K562 (cell line): ENCODE measurements around the gene CHTOP. TPM values are rescaled to one million over a fixed set of nuclear protein-coding genes. Genes with fewer than 3 reads are reported as not detected.
A peak's percentile ranks its signal among the peaks of the same experiment; 100 is the strongest.

Experiments
- ATAC-seq: fragments of 200-7000 bp; cut with Tn5 transposase; 3 replicates; pipeline ENCODE4 v1.9.1; 2020; ENCODE audit warnings: moderate library complexity
- BruUV-seq: library from RNA; stranded (reverse); fragments of 400-500 nt; replicated peaks from 2 replicates; lab custom pipeline; 2021; lab: Mats Ljungman, UMichigan
- CTCF ChIA-PET: fragments of 300-600 bp; formaldehyde crosslinking; extraction: SDS; loops from one replicate; lab custom pipeline; 2021; ENCODE audit warnings: low intra/inter-chr PET ratio; lab: Yijun Ruan, JAX
- POLR2A ChIA-PET: fragments of 300-600, 350-650 bp; sonication (Branson Sonifier 250); formaldehyde crosslinking; extraction: SDS; loops from one replicate; lab custom pipeline; 2021; ENCODE audit warnings: antibody characterized with exemption, inconsistent platforms; lab: Yijun Ruan, JAX
- DNase-seq, 4 experiments: peaks; one replicate each; pipeline versions ENCODE4 v3.0.0 to v3.0.0-alpha.2; 2011 to 2018; ENCODE audit warnings: low spot score in 3 of 4, mixed read lengths in 3 of 4; ENCODE audit errors: extremely low read depth in 1 of 4
- FAIRE-seq: peaks from 2 replicates; lab custom pipeline; 2011; peaks lifted over from hg19 to GRCh38; lab: Jason Lieb, UNC
- H2AFZ ChIP-seq: 2 replicates; pipeline ENCODE4 v1.6.0; 2011; ENCODE audit warnings: low read depth, low read length, control low read depth, inconsistent platforms
- H3K27ac ChIP-seq: fragments of 200-600 bp; 3 replicates; pipeline ENCODE4 v1.8.0; 2011; ENCODE audit warnings: low read depth, mild to moderate bottlenecking, control low read depth, inconsistent platforms, low read length, moderate library complexity, mixed read lengths; ENCODE audit errors: extremely low read depth
- H3K27me3 ChIP-seq, 2 experiments: fragments of 300-600 bp in 1 of 2; 2 replicates in 1 of 2; 3 replicates in 1 of 2; pipeline versions ENCODE4 v1.6.0 to v1.8.0; 2011; ENCODE audit warnings: inconsistent platforms in 2 of 2, low read length in 2 of 2, mild to moderate bottlenecking in 1 of 2, mixed read lengths in 1 of 2, moderate library complexity in 1 of 2; ENCODE audit not compliant: control insufficient read depth in 2 of 2, insufficient read depth in 2 of 2
- H3K36me3 ChIP-seq: fragments of 300-600 bp; 3 replicates; pipeline ENCODE4 v1.8.0; 2011; ENCODE audit warnings: mild to moderate bottlenecking, low read length, inconsistent platforms; ENCODE audit not compliant: control insufficient read depth, insufficient read depth
- H3K4me1 ChIP-seq, 2 experiments: fragments of 200-600 bp in 1 of 2; replicated peaks in 1 of 2; 2 replicates in 1 of 2; 3 replicates in 1 of 2; pipeline versions ENCODE4 v1.5.1 to v1.8.0; 2011; ENCODE audit warnings: inconsistent platforms in 2 of 2, low read length in 2 of 2, mild to moderate bottlenecking in 1 of 2, mixed read lengths in 1 of 2, moderate library complexity in 1 of 2; ENCODE audit not compliant: control insufficient read depth in 2 of 2, insufficient read depth in 2 of 2
- H3K4me2 ChIP-seq: 2 replicates; pipeline ENCODE4 v1.6.1; 2011; ENCODE audit warnings: low read length, control low read depth, inconsistent platforms, mixed read lengths; ENCODE audit not compliant: insufficient read depth
- H3K4me3 ChIP-seq: fragments of 200-600 bp; sonication (generic), shearing (Covaris generic); 2 replicates; pipeline ENCODE4 v1.5.1; 2016; ENCODE audit warnings: control low read depth, inconsistent platforms
- H3K79me2 ChIP-seq: fragments of 200-600 bp; 3 replicates; pipeline ENCODE4 v1.8.0; 2011; ENCODE audit warnings: low read length, inconsistent platforms; ENCODE audit not compliant: control insufficient read depth, insufficient read depth
- H3K9ac ChIP-seq, 2 experiments: 2 replicates each; pipeline versions ENCODE4 v1.6.0 to v1.6.1; 2011; ENCODE audit warnings: low read depth in 2 of 2, low read length in 2 of 2, control low read depth in 1 of 2, inconsistent platforms in 1 of 2, mild to moderate bottlenecking in 1 of 2, mixed read lengths in 1 of 2; ENCODE audit not compliant: insufficient read depth in 1 of 2
- H3K9me1 ChIP-seq: one replicate; pipeline ENCODE4 v1.6.0; 2011; ENCODE audit warnings: inconsistent platforms, mild to moderate bottlenecking, low read length, moderate library complexity; ENCODE audit not compliant: control insufficient read depth, insufficient read depth
- H3K9me3 ChIP-seq: replicated peaks from 2 replicates; pipeline ENCODE4 v1.5.1; 2011; ENCODE audit warnings: low read depth, low read length, inconsistent platforms; ENCODE audit not compliant: control insufficient read depth, insufficient read depth
- H4K20me1 ChIP-seq: replicated peaks from 2 replicates; pipeline ENCODE4 v1.6.1; 2011; ENCODE audit warnings: low read length, inconsistent platforms, mixed read lengths; ENCODE audit not compliant: control insufficient read depth, insufficient read depth
- ARID4B ChIP-seq: sonication (generic); formaldehyde crosslinking; IDR thresholded peaks from 2 replicates; pipeline ENCODE4 v1.8.0; 2022; ENCODE audit warnings: mild to moderate bottlenecking, missing genetic modification reagents
- ATF7 ChIP-seq: fragments of 450-650 bp; IDR thresholded peaks from 2 replicates; pipeline ENCODE4 v1.7.1; 2014; ENCODE audit warnings: mild to moderate bottlenecking, moderate library complexity
- CBFA2T2 ChIP-seq: fragments of 450-650 bp; conservative IDR thresholded peaks from 2 replicates; pipeline ENCODE4 v1.6.1; 2017; ENCODE audit warnings: mild to moderate bottlenecking
- CBFB ChIP-seq: sonication (generic); formaldehyde crosslinking; IDR thresholded peaks from 2 replicates; pipeline ENCODE4 v1.4.0; 2020; ENCODE audit warnings: mild to moderate bottlenecking, missing genetic modification reagents
- CEBPZ ChIP-seq: fragments of 150-350 bp; IDR thresholded peaks from 2 replicates; pipeline ENCODE4 v1.6.1; 2014; ENCODE audit warnings: low read depth, mild to moderate bottlenecking, low read length, borderline replicate concordance
- DMBX1 ChIP-seq: fragments of 250-450 bp; sonication (Bioruptor Pico); IDR thresholded peaks from 2 replicates; pipeline ENCODE4 v1.8.0; 2022; ENCODE audit warnings: inconsistent platforms, mild to moderate bottlenecking, moderate library complexity, borderline replicate concordance
- FOXO4 ChIP-seq: fragments of 450-650 bp; formaldehyde crosslinking; IDR thresholded peaks from 2 replicates; pipeline ENCODE4 v1.4.0; 2020; ENCODE audit warnings: mild to moderate bottlenecking, moderate library complexity
- L3MBTL2 ChIP-seq: fragments of 450-650 bp; IDR thresholded peaks from 2 replicates; pipeline ENCODE4 v1.6.1; 2016; ENCODE audit warnings: mild to moderate bottlenecking, moderate library complexity
- ZBED1 ChIP-seq: IDR thresholded peaks from 2 replicates; pipeline ENCODE4 v1.6.1; 2014
- WGBS: fragments of 100-300 bp; shearing (Covaris generic); methylation state at CpG from one replicate; pipeline ENCODE4 v1.1.6; 2016; ENCODE audit warnings: low coverage, mixed read lengths; ENCODE audit not compliant: insufficient coverage; ENCODE audit errors: missing lambda C conversion rate; 5-methylcytosine and 5-hydroxymethylcytosine counted together
- in situ Hi-C: fragments of 300-500 bp; cut with MboI; formaldehyde crosslinking; loops from 4 replicates; pipeline ENCODE4 v1.15.0; 2018; ENCODE audit warnings: inconsistent platforms, mixed read lengths
- intact Hi-C: fragments of 100-400 bp; cut with micrococcal nuclease; formaldehyde crosslinking; loops from 2 replicates; pipeline ENCODE4 v1.14.2; 2022
- polyA plus RNA-seq, 8 experiments: library from polyadenylated mRNA; depleted of rRNA in 4 of 8; stranded (reverse) in 5 of 8; unstranded in 3 of 8; fragments of >200 nt; fragmentation: Nextera tagmentation in 2 of 8; fragmentation: Illumina TruSeq in 1 of 8; extraction: Ambion mirVana in 2 of 8; extraction: Trizol in 1 of 8; gene quantifications; 2 replicates each; pipeline versions ENCODE4 v1.2.1 to v1.2.3, GENCODE V29; 2011 to 2014; ENCODE audit warnings: inconsistent platforms in 1 of 8, missing spikeins in 1 of 8
- total RNA-seq, 7 experiments: library from RNA; depleted of rRNA in 6 of 7; stranded (reverse); fragments of >200 nt in 6 of 7; fragmentation: Illumina TruSeq in 2 of 7; extraction: Trizol in 2 of 7; gene quantifications; 2 replicates each; pipeline versions ENCODE4 v1.2.1 to v1.2.3, GENCODE V29; 2011 to 2021; ENCODE audit warnings: low replicate concordance in 1 of 7
- TF ChIP-seq, protein P1 (sequence below), 2 experiments: fragments of 450-650 bp in 1 of 2; sonication (generic) in 1 of 2; formaldehyde crosslinking in 1 of 2; IDR thresholded peaks in 1 of 2; conservative IDR thresholded peaks in 1 of 2; 2 replicates each; pipeline versions ENCODE4 v1.6.1 to v1.8.1; 2016 to 2023; ENCODE audit warnings: mild to moderate bottlenecking in 2 of 2, moderate library complexity in 2 of 2, inconsistent platforms in 1 of 2, missing genetic modification reagents in 1 of 2
- TF ChIP-seq, protein P2 (sequence below): fragments of 250-450 bp; sonication (Bioruptor Pico); IDR thresholded peaks from 2 replicates; pipeline ENCODE4 v1.8.0; 2021; ENCODE audit warnings: moderate library complexity, mild to moderate bottlenecking, inconsistent platforms

CHTOP gene
- total and polyA plus RNA-seq, 9 of the 15 experiments (the other 6 are each of a cell fraction or from before 2014, with no cell fraction given): 10.2 to 91.8 (median 60.8) TPM

GRCh38 chr1:153688736-153689328 lies 55.0 kb downstream of the CHTOP start:
- ATAC-seq: no peak

More at GRCh38 chr1:153688736-153689328, 55.0 kb downstream of the CHTOP start:
- Histone ChIP-seq H3K4me1 (peaks cover 3 to 23% of the 10 kb centered on the region in 2 experiments; a peak in 4 of 5 replicates), H3K27me3 (peaks cover 0 to 6% of the 10 kb centered on the region in 2 experiments; a peak in 1 of 5 replicates), H4K20me1 (no peaks in the 10 kb centered on the region), H3K9me3 (no peaks in the 10 kb centered on the region), H3K79me2 (no peaks in the 10 kb centered on the region), H3K9me1 (peaks cover 3% of the 10 kb centered on the region), H3K27ac (no peak overlapping the region), H3K9ac (0 out of 4 replicates have a peak overlapping the region, but pooled peaks of 1 of the 2 experiments have one; percentile 51), H3K4me3 (no peak overlapping the region), H3K36me3 (no peaks in the 10 kb centered on the region), H3K4me2 (no peak overlapping the region), H2AFZ (peak overlapping the region; percentile 58; the same call in 1 of the 2 replicates)
- WGBS: 66% methylated on average over 15 of the region's 18 CpGs
- in situ Hi-C loops: no loop called here
- BruUV-seq: no TSS peak
- CTCF ChIA-PET: no interaction called here
- intact Hi-C loops: no loop called here
- DNase-seq (no peak), FAIRE-seq (no peak)
- POLR2A ChIA-PET: interaction anchor here (1.1 kb wide), 1 partner anchor 139 kb away, joined by 4 read pairs; no protein-coding TSS in a partner anchor
- no peak for TF ChIP-seq L3MBTL2
- TF ChIP-seq DMBX1 (CRISPR knock-in tag): no peak
- TF ChIP-seq, protein P1, sequence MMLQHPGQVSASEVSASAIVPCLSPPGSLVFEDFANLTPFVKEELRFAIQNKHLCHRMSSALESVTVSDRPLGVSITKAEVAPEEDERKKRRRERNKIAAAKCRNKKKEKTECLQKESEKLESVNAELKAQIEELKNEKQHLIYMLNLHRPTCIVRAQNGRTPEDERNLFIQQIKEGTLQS (IDR thresholded peaks at IDR 0.05): no peak
- TF ChIP-seq, protein P1 (CRISPR knock-in tag; conservative IDR thresholded peaks at IDR 0.05): no peak
- no peak for TF ChIP-seq ARID4B (CRISPR knock-in tag)
- TF ChIP-seq CEBPZ: no peak
- TF ChIP-seq ZBED1: no peak
- TF ChIP-seq, protein P2, sequence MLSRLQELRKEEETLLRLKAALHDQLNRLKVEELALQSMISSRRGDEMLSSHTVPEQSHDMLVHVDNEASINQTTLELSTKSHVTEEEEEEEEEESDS (CRISPR knock-in tag): no peak
- no peak for TF ChIP-seq CBFA2T2
- no peak for TF ChIP-seq ATF7
- TF ChIP-seq FOXO4: no peak
- no peak for TF ChIP-seq CBFB (CRISPR knock-in tag)
